ENCODE measurements around the gene ZIC4. TPM values are rescaled to one million over a fixed set of nuclear protein-coding genes. Genes with fewer than 3 reads are reported as not detected.
A peak's percentile ranks its signal among the peaks of the same experiment; 100 is the strongest.

The ZIC4 gene
- total RNA-seq, 1 donor from 2014 or later: not detected

DNA sequence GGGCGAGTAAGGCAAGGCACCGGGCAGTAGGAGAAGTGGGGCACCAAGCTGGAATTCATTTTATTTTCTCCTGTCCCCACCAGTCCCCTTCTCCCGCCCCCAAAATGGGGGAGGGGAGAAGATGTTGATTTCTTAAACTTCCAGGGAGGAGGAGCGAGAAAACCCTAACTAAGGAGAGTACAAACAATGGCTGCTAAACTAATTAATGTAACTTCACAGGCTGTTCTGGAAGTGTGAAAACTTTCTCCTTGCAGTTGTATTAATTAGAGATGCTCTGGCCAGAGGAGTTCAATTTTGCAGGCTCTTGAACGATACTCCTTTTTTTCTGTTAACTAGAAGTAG lies 11.5 kb downstream of the ZIC4 start:
- no peak for DNase-seq
- TF ChIP-seq CTCF (IDR thresholded peaks at IDR 0.05; ENCODE audit: partially characterized antibody, unreplicated experiment): no peak
- peaks cover 63% of the 10 kb centered on the region for H3K27me3 Mint-ChIP-seq (ENCODE audit: unreplicated experiment)
- H3K4me1 Mint-ChIP-seq (ENCODE audit: low read depth, unreplicated experiment): peaks cover 11% of the 10 kb centered on the region
- H3K9me3 Mint-ChIP-seq (ENCODE audit: unreplicated experiment): peaks cover 19% of the 10 kb centered on the region
- no peaks in the 10 kb centered on the region for H3K36me3 Mint-ChIP-seq (ENCODE audit: unreplicated experiment)
- H3K4me3 Mint-ChIP-seq (ENCODE audit: unreplicated experiment): no peak overlapping the region
- no peak overlapping the region for H3K27ac Mint-ChIP-seq (ENCODE audit: unreplicated experiment)

DNA sequence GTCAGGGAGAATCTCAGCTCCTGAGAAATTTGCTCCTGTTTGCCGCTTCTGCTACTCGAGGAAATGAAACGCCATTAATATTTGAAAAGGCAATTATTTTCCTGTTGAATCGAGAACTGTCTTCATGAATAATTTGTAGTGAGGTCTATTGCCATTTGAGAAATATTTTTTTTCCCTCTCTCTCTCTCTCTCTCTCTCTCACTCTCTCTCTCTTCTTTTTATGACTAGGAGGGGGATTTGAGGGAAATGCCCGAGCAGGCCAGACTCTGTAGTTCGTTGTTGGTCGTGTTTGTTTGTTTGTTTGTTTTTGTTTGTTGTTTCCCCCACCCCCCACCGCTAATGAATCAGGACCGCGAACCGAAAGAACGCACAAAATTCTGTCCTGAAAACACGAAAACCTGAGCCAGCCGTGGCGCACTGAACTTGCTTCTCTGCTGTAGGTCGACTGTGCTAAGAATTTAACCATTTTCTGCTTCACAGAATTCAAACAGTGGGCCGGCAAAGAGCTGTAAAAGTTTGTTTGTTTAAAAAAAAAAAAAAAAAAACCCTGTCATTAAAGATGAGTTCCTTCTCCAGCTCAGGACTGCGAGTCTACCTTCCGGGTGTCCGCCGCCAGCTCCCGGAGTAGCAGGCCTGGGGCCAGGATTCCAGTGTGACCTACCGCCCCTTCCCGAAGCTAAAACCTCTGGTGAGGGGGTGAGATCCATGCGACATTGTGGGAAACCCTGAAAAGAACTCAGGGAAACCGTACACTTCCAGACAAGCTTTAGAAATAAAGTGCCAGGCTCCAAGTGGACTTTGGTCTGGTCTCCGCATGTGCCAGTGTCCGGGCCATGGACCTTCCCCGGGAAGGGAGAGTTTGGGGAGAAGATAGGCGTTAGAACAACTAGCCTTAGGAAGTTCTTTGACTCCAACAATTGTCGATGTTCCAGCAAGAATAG lies 12.1 kb downstream of the ZIC4 start:
- Mint-ChIP-seq H3K27ac (ENCODE audit: unreplicated experiment) (peak overlapping the region; percentile 39), H3K9me3 (ENCODE audit: unreplicated experiment) (peaks cover 19% of the 10 kb centered on the region), H3K27me3 (ENCODE audit: unreplicated experiment) (peaks cover 65% of the 10 kb centered on the region), H3K4me1 (ENCODE audit: low read depth, unreplicated experiment) (peaks cover 11% of the 10 kb centered on the region), H3K4me3 (ENCODE audit: unreplicated experiment) (peak overlapping the region; percentile 86), H3K36me3 (ENCODE audit: unreplicated experiment) (no peaks in the 10 kb centered on the region)
- no peak for DNase-seq
- no peak for TF ChIP-seq CTCF (IDR thresholded peaks at IDR 0.05; ENCODE audit: partially characterized antibody, unreplicated experiment)

- H3K27ac Mint-ChIP-seq (ENCODE audit: unreplicated experiment): no peak overlapping the region
- peaks cover 11% of the 10 kb centered on the region for H3K4me1 Mint-ChIP-seq (ENCODE audit: low read depth, unreplicated experiment)
- peaks cover 24% of the 10 kb centered on the region for H3K9me3 Mint-ChIP-seq (ENCODE audit: unreplicated experiment)
- DNase-seq: peak; percentile 46
- H3K4me3 Mint-ChIP-seq (ENCODE audit: unreplicated experiment): peak overlapping the region; percentile 86
- H3K36me3 Mint-ChIP-seq (ENCODE audit: unreplicated experiment): no peaks in the 10 kb centered on the region
- H3K27me3 Mint-ChIP-seq (ENCODE audit: unreplicated experiment): peaks cover 69% of the 10 kb centered on the region
- TF ChIP-seq CTCF (IDR thresholded peaks at IDR 0.05; ENCODE audit: partially characterized antibody, unreplicated experiment): no peak
Observed at GRCh38 chr3:147393261-147393942, 12.9 kb downstream of the ZIC4 start.

DNA sequence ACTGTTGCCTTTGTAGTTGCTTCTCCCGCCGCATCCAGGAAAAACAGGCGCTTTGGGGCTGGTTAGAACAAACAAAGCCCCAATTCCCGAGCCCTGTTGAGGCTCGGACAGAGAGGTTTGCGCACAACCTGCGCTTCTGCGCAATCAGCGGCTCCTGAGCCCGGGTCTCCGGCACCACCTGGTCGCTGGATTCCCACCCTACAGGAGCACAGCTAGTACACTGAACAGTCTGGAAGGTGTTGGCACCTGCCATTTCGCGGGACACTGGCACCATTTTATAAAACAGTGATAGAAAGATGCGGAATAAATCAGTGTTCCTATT lies 13.8 kb downstream of the ZIC4 start:
- H3K4me3 Mint-ChIP-seq (ENCODE audit: unreplicated experiment): peak overlapping the region; percentile 83
- no peak for DNase-seq
- TF ChIP-seq CTCF (IDR thresholded peaks at IDR 0.05; ENCODE audit: partially characterized antibody, unreplicated experiment): no peak
- H3K27me3 Mint-ChIP-seq (ENCODE audit: unreplicated experiment): peaks cover 66% of the 10 kb centered on the region
- peaks cover 24% of the 10 kb centered on the region for H3K9me3 Mint-ChIP-seq (ENCODE audit: unreplicated experiment)
- no peak overlapping the region for H3K27ac Mint-ChIP-seq (ENCODE audit: unreplicated experiment)
- H3K36me3 Mint-ChIP-seq (ENCODE audit: unreplicated experiment): no peaks in the 10 kb centered on the region
- peaks cover 11% of the 10 kb centered on the region for H3K4me1 Mint-ChIP-seq (ENCODE audit: low read depth, unreplicated experiment)
